IPS-NIHi7 (cell line): Measurements from ENCODE around the gene DDHD1.

Experiments used
- DNase-seq: peaks from one replicate; pipeline ENCODE4 v3.0.0; 2012; ENCODE audit warnings: mixed read lengths; ENCODE audit errors: extremely low spot score

The DDHD1 gene

GRCh38 chr14:52995998-52996397 is 157.1 kb downstream of the DDHD1 start:
- DNase-seq: no peak

- DNase-seq: no peak
These were observed 160.8 kb downstream of the DDHD1 start for GRCh38 chr14:52992236-52992870.

GRCh38 chr14:52988139-52988538 is 165.0 kb downstream of the DDHD1 start:
- no peak for DNase-seq

- DNase-seq: no peak
These were observed 165.6 kb downstream of the DDHD1 start for GRCh38 chr14:52987514-52987913.

GRCh38 chr14:52987042-52987441 is 166.1 kb downstream of the DDHD1 start:
- no peak for DNase-seq
